VCaP (cell line): ENCODE measurements around the gene BIK.

Experiments used
- H3K27ac ChIP-seq: fragments of 450-650 bp; 2 replicates; pipeline ENCODE4 v1.5.1; 2017
- CTCF ChIP-seq: fragments of 450-650 bp; conservative IDR thresholded peaks from 2 replicates; pipeline ENCODE4 v1.5.1; 2017; ENCODE audit warnings: mild to moderate bottlenecking, moderate library complexity

The BIK gene

DNA sequence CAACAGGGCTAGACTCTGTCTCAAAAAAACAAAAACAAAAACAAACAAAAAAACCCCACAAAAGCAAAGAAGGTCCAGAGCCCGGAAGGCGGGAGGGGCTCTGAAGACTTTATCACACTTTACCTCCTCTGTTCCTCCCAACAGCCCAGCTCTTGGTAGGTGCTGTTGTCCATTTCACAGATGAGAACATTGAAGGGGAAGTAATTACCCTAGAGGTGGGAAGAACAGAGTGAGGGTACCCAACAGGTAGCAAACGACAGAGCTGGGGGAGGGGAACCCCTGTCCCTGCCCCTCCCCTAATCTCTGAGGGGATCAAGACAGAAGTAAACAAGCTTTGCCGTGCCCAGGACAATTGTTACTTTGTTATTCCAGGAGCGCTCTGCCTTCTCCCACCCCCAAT is 1.0 kb upstream of the BIK start:
- no peak overlapping the region for H3K27ac ChIP-seq
- no peak for TF ChIP-seq CTCF

GRCh38 chr22:43109921-43110443 is 568 bp upstream of the BIK start:
- no peak for TF ChIP-seq CTCF
- H3K27ac ChIP-seq: peak overlapping the region; percentile 98

- H3K27ac ChIP-seq: peak overlapping the region; percentile 98
Measured at GRCh38 chr22:43110927-43111623, 525 bp downstream of the BIK start.

GRCh38 chr22:43113526-43114251 is 3.1 kb downstream of the BIK start:
- H3K27ac ChIP-seq: peak overlapping the region; percentile 98
- TF ChIP-seq CTCF: no peak

More at GRCh38 chr22:43110927-43111623, 525 bp downstream of the BIK start:
- no peak for TF ChIP-seq CTCF

- H3K27ac ChIP-seq: peak overlapping the region; percentile 98
Measured at GRCh38 chr22:43114958-43115357, 4.4 kb downstream of the BIK start.

DNA sequence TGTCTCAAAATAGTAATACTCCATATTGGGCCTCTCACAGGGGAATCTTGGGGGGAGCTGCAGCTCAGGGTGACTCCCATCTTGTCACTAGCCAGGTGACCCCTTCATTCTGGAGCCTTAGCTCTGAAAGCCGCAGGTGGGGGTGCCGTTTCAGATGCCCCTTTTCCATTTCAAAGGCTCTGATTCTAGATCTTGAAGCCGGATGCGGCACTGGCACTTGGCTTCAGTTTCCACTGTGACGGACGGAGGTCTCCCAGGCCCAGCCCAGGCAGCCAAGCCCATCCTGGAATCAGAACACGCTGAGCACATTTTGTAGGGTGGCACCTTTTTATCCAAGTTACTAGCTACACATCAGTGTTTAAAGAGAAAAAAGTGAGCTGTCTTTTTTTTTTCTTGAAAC is 6.4 kb downstream of the BIK start:
- TF ChIP-seq CTCF: no peak
- H3K27ac ChIP-seq: peak overlapping the region; percentile 98

More at GRCh38 chr22:43114958-43115357, 4.4 kb downstream of the BIK start:
- TF ChIP-seq CTCF: no peak

GRCh38 chr22:43118024-43118849 is 7.7 kb downstream of the BIK start:
- H3K27ac ChIP-seq: peak overlapping the region; percentile 98

More at GRCh38 chr22:43118024-43118849, 7.7 kb downstream of the BIK start:
- TF ChIP-seq CTCF: no peak
